ENCODE results near the gene ZNF512. TPM values are rescaled to one million over a fixed set of nuclear protein-coding genes. Genes with fewer than 3 reads are reported as not detected.
"Not testable (repeated sequence)": the region's sequence is repeated elsewhere in the genome, so short reads cannot be mapped to it uniquely, and the experiment has no call there.

ZNF512 gene
- total RNA-seq, 1 donor from 2014 or later = 29.5 TPM

GRCh38 chr2:27615316-27615715 is 32.5 kb downstream of the ZNF512 start:
- H3K4me1 Mint-ChIP-seq (ENCODE audit: low read depth) = peaks cover 4% of the 10 kb centered on the region
- no peak for DNase-seq (ENCODE audit: low spot score)
- no peaks in the 10 kb centered on the region for H3K27me3 Mint-ChIP-seq (ENCODE audit: low read depth)
- no peaks in the 10 kb centered on the region for H3K9me3 Mint-ChIP-seq (ENCODE audit: low read depth)
- no peak overlapping the region for H3K27ac Mint-ChIP-seq (ENCODE audit: unreplicated experiment)
- H3K4me3 Mint-ChIP-seq (ENCODE audit: unreplicated experiment) = no peak overlapping the region
- no peak for TF ChIP-seq CTCF (IDR thresholded peaks at IDR 0.05)
- H3K36me3 Mint-ChIP-seq (ENCODE audit: low read depth) = peaks cover 31% of the 10 kb centered on the region

GRCh38 chr2:27621524-27621923 is 38.7 kb downstream of the ZNF512 start:
- H3K4me3 Mint-ChIP-seq (ENCODE audit: unreplicated experiment) = no peak overlapping the region
- peaks cover 23% of the 10 kb centered on the region for H3K4me1 Mint-ChIP-seq (ENCODE audit: low read depth)
- H3K27ac Mint-ChIP-seq (ENCODE audit: unreplicated experiment) = peak overlapping the region; percentile 32
- H3K27me3 Mint-ChIP-seq (ENCODE audit: low read depth) = no peaks in the 10 kb centered on the region
- DNase-seq (ENCODE audit: low spot score) = no peak
- no peaks in the 10 kb centered on the region for H3K9me3 Mint-ChIP-seq (ENCODE audit: low read depth)
- peaks cover 38% of the 10 kb centered on the region for H3K36me3 Mint-ChIP-seq (ENCODE audit: low read depth)
- no peak for TF ChIP-seq CTCF (IDR thresholded peaks at IDR 0.05)

- Mint-ChIP-seq H3K27me3 (ENCODE audit: low read depth) (no peaks in the 10 kb centered on the region), H3K9me3 (ENCODE audit: low read depth) (no peaks in the 10 kb centered on the region), H3K36me3 (ENCODE audit: low read depth) (peaks cover 32% of the 10 kb centered on the region), H3K27ac (ENCODE audit: unreplicated experiment) (peak overlapping the region; percentile 74), H3K4me1 (ENCODE audit: low read depth) (peaks cover 37% of the 10 kb centered on the region), H3K4me3 (ENCODE audit: unreplicated experiment) (peak overlapping the region; percentile 4)
- no peak for TF ChIP-seq CTCF (IDR thresholded peaks at IDR 0.05)
- no peak for DNase-seq (ENCODE audit: low spot score)
Measured at GRCh38 chr2:27622921-27623384, 40.1 kb downstream of the ZNF512 start.

- no peak for TF ChIP-seq CTCF (IDR thresholded peaks at IDR 0.05)
- Mint-ChIP-seq H3K27me3 (ENCODE audit: low read depth) (no peaks in the 10 kb centered on the region), H3K9me3 (ENCODE audit: low read depth) (no peaks in the 10 kb centered on the region), H3K27ac (ENCODE audit: unreplicated experiment) (no peak overlapping the region), H3K36me3 (ENCODE audit: low read depth) (peaks cover 25% of the 10 kb centered on the region), H3K4me1 (ENCODE audit: low read depth) (peaks cover 41% of the 10 kb centered on the region), H3K4me3 (ENCODE audit: unreplicated experiment) (no peak overlapping the region)
- no peak for DNase-seq (ENCODE audit: low spot score)
Measured at GRCh38 chr2:27624943-27625342, 42.1 kb downstream of the ZNF512 start.

GRCh38 chr2:27626323-27626722 is 43.5 kb downstream of the ZNF512 start:
- H3K4me3 Mint-ChIP-seq (ENCODE audit: unreplicated experiment) = not testable (repeated sequence)

GRCh38 chr2:27626921-27627320 is 44.1 kb downstream of the ZNF512 start:
- Mint-ChIP-seq H3K4me1 (ENCODE audit: low read depth) (peaks cover 42% of the 10 kb centered on the region), H3K36me3 (ENCODE audit: low read depth) (peaks cover 14% of the 10 kb centered on the region)
- not testable (repeated sequence) for H3K9me3 Mint-ChIP-seq (ENCODE audit: low read depth); H3K4me3 Mint-ChIP-seq (ENCODE audit: unreplicated experiment); DNase-seq (ENCODE audit: low spot score); H3K27me3 Mint-ChIP-seq (ENCODE audit: low read depth); H3K27ac Mint-ChIP-seq (ENCODE audit: unreplicated experiment)

More at GRCh38 chr2:27626323-27626722, 43.5 kb downstream of the ZNF512 start:
- H3K27ac Mint-ChIP-seq (ENCODE audit: unreplicated experiment); H3K9me3 Mint-ChIP-seq (ENCODE audit: low read depth); H3K27me3 Mint-ChIP-seq (ENCODE audit: low read depth); DNase-seq (ENCODE audit: low spot score): not testable (repeated sequence)
- Mint-ChIP-seq H3K36me3 (ENCODE audit: low read depth) (peaks cover 17% of the 10 kb centered on the region), H3K4me1 (ENCODE audit: low read depth) (peaks cover 47% of the 10 kb centered on the region)

Measured in chondrocyte (in vitro differentiated cells).